OCI-LY1 (cell line): Measurements from ENCODE around the gene PLEKHA8.

ENCODE experiments used
- H2AFZ ChIP-seq: fragments of 200-600 bp; sonication (generic), shearing (Covaris generic); 2 replicates; pipeline ENCODE4 v1.6.0; 2014; ENCODE audit warnings: antibody characterized with exemption, mild to moderate bottlenecking, low read length
- H3F3A ChIP-seq: fragments of 200-600 bp; sonication (generic), shearing (Covaris generic); 2 replicates; pipeline ENCODE4 v1.6.0; 2014; ENCODE audit warnings: mild to moderate bottlenecking, antibody characterized with exemption, low read length, moderate library complexity; ENCODE audit not compliant: insufficient read depth
- H3K27ac ChIP-seq: fragments of 200-600 bp; sonication (generic); 2 replicates; pipeline ENCODE4 v1.5.1; 2014; ENCODE audit warnings: low read length, mixed run types, mild to moderate bottlenecking, low read depth; ENCODE audit not compliant: poor library complexity, severe bottlenecking
- H3K27me3 ChIP-seq: fragments of 200-600 bp; sonication (generic); 2 replicates; pipeline ENCODE4 v1.6.0; 2014; ENCODE audit warnings: antibody characterized with exemption, mild to moderate bottlenecking, low read length, moderate library complexity; ENCODE audit not compliant: insufficient read depth
- H3K36me3 ChIP-seq: fragments of 200-600 bp; sonication (generic); 2 replicates; pipeline ENCODE4 v1.6.1; 2014; ENCODE audit warnings: mild to moderate bottlenecking, antibody characterized with exemption, low read length, moderate library complexity, mixed read lengths; ENCODE audit not compliant: insufficient read depth
- H3K4me1 ChIP-seq: fragments of 200-600 bp; sonication (generic); 2 replicates; pipeline ENCODE4 v1.5.1; 2014; ENCODE audit warnings: mild to moderate bottlenecking, low read length, moderate library complexity; ENCODE audit not compliant: insufficient read depth, severe bottlenecking
- H3K4me2 ChIP-seq: fragments of 200-600 bp; sonication (generic), shearing (Covaris generic); 2 replicates; pipeline ENCODE4 v1.6.1; 2014; ENCODE audit warnings: low read length
- H3K4me3 ChIP-seq: fragments of 200-600 bp; sonication (generic); 2 replicates; pipeline ENCODE4 v1.5.1; 2014; ENCODE audit warnings: low read length, low read depth, mild to moderate bottlenecking, mixed read lengths; ENCODE audit not compliant: poor library complexity, severe bottlenecking
- H3K79me2 ChIP-seq: fragments of 200-600 bp; shearing (Covaris generic); 2 replicates; pipeline ENCODE4 v1.6.1; 2016; ENCODE audit warnings: mixed run types, low read length, mixed read lengths; ENCODE audit not compliant: insufficient read depth
- H3K9ac ChIP-seq: fragments of 200-600 bp; sonication (generic), shearing (Covaris generic); 2 replicates; pipeline ENCODE4 v1.6.1; 2014; ENCODE audit warnings: mild to moderate bottlenecking, low read length, mixed read lengths
- H3K9me2 ChIP-seq: fragments of 200-600 bp; sonication (generic), shearing (Covaris generic); 2 replicates; pipeline ENCODE4 v1.6.1; 2014; ENCODE audit warnings: low read depth, mild to moderate bottlenecking, low read length, mixed read lengths
- H3K9me3 ChIP-seq: fragments of 200-600 bp; shearing (Covaris generic); 2 replicates; pipeline ENCODE4 v1.6.1; 2014; ENCODE audit warnings: low read length, mixed read lengths
- H4K20me1 ChIP-seq: fragments of 200-600 bp; sonication (generic), shearing (Covaris generic); 2 replicates; pipeline ENCODE4 v1.6.0; 2016; ENCODE audit warnings: mild to moderate bottlenecking, low read length; ENCODE audit not compliant: insufficient read depth
- CTCF ChIP-seq: fragments of 200-600 bp; sonication (generic), shearing (Covaris generic); IDR thresholded peaks from 2 replicates; pipeline ENCODE4 v1.5.1; 2017; ENCODE audit warnings: mild to moderate bottlenecking, antibody characterized with exemption, low read length, moderate library complexity, mixed read lengths
- EZH2 ChIP-seq: fragments of 200-600 bp; sonication (generic), shearing (Covaris generic); IDR thresholded peaks from 2 replicates; pipeline ENCODE4 v1.8.0; 2017; ENCODE audit warnings: borderline replicate concordance, mixed run types, mild to moderate bottlenecking, antibody characterized with exemption, low read length, moderate library complexity, mixed read lengths

The PLEKHA8 gene

GRCh38 chr7:30155481-30155880 is 127.3 kb downstream of the PLEKHA8 start:
- Histone ChIP-seq H4K20me1 (no peaks in the 10 kb centered on the region), H3K4me1 (peaks cover 32% of the 10 kb centered on the region), H3K36me3 (no peaks in the 10 kb centered on the region), H3K9me2 (no peaks in the 10 kb centered on the region), H3K27ac (no peak overlapping the region), H2AFZ (no peak overlapping the region), H3K79me2 (no peaks in the 10 kb centered on the region), H3K4me2 (no peak overlapping the region), H3K9ac (no peak overlapping the region), H3K27me3 (no peaks in the 10 kb centered on the region), H3K9me3 (no peaks in the 10 kb centered on the region), H3K4me3 (no peak overlapping the region), H3F3A (no peaks in the 10 kb centered on the region)
- TF ChIP-seq EZH2 (no peak), CTCF (no peak)

- H3F3A ChIP-seq: no peaks in the 10 kb centered on the region
- H2AFZ ChIP-seq: no peak overlapping the region
- no peaks in the 10 kb centered on the region for H3K36me3 ChIP-seq
- peaks cover 49% of the 10 kb centered on the region for H3K4me1 ChIP-seq
- H3K79me2 ChIP-seq: no peaks in the 10 kb centered on the region
- no peaks in the 10 kb centered on the region for H3K9me3 ChIP-seq
- H3K9me2 ChIP-seq: no peaks in the 10 kb centered on the region
- no peak for TF ChIP-seq CTCF
- no peak for TF ChIP-seq EZH2
- H3K27ac ChIP-seq: no peak overlapping the region
- no peaks in the 10 kb centered on the region for H4K20me1 ChIP-seq
- no peak overlapping the region for H3K4me2 ChIP-seq
- no peak overlapping the region for H3K9ac ChIP-seq
- no peaks in the 10 kb centered on the region for H3K27me3 ChIP-seq
- H3K4me3 ChIP-seq: no peak overlapping the region
Observed at GRCh38 chr7:30157204-30157603, 129.0 kb downstream of the PLEKHA8 start.

GRCh38 chr7:30159163-30159562 is 131.0 kb downstream of the PLEKHA8 start:
- H2AFZ ChIP-seq: no peak overlapping the region
- H3K79me2 ChIP-seq: no peaks in the 10 kb centered on the region
- H3K4me2 ChIP-seq: peak overlapping the region; percentile 40

More at GRCh38 chr7:30159163-30159562, 131.0 kb downstream of the PLEKHA8 start:
- peak overlapping the region; percentile 88 for H3K27ac ChIP-seq
- H3K9ac ChIP-seq: peak overlapping the region; percentile 46; the same call in 1 of the 2 replicates
- no peaks in the 10 kb centered on the region for H3F3A ChIP-seq
- no peaks in the 10 kb centered on the region for H3K36me3 ChIP-seq
- H3K27me3 ChIP-seq: no peaks in the 10 kb centered on the region
- no peaks in the 10 kb centered on the region for H3K9me2 ChIP-seq
- no peaks in the 10 kb centered on the region for H4K20me1 ChIP-seq
- no peaks in the 10 kb centered on the region for H3K9me3 ChIP-seq
- peaks cover 69% of the 10 kb centered on the region for H3K4me1 ChIP-seq
- TF ChIP-seq CTCF (no peak), EZH2 (no peak)
- peak overlapping the region; percentile 22 for H3K4me3 ChIP-seq
